GM19438 (cell line): Measurements from ENCODE around the gene LYPD3.
A peak's percentile ranks its signal among the peaks of the same experiment; 100 is the strongest.
"Not testable (repeated sequence)": the region's sequence is repeated elsewhere in the genome, so short reads cannot be mapped to it uniquely, and the experiment has no call there.

ENCODE experiments used
- ATAC-seq: cut with Tn5 transposase; IDR thresholded peaks from one replicate; pipeline ENCODE4 v1.9.1; 2021; ENCODE audit warnings: low read depth; ENCODE audit not compliant: unreplicated experiment

The LYPD3 gene

DNA sequence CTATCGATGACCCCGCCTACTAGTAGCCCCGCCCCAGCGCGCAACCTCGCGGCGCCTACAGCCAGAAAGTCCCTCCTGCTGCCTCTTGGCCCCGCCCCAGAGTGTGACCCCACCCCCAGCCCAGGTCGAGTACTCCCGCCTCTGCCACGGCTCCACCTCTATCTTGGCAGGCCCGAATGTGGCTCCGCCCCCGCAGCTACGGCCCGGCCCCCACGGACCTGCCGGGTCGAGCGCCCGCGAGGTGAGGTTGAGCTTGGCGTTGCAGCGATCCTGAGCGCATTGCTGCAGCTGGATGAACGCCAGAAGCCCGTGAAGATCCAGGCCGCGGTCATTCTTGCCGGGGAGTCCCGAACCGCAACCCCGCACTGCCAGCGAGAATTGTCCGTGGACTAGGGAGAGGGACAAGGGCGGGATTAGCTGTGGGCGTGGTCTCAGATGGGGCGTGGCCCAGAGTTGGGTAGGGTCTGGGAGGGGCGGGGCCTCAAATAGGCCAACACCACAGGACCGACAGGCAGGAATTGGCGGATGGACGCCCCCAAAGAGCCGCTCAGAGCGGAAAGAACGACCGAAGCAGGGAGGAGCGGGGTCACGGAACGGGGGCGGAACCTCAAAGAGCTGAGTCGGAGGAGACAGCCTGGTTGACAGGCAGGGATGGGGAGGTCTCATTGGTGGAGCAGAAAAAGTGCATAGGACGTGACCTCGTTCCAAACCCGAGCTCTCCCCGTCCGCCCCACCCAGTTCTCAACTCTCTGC lies 1.9 kb downstream of the LYPD3 start:
- ATAC-seq: peak; percentile 76

- no peak for ATAC-seq
Measured at GRCh38 chr19:43462785-43463380, 2.5 kb downstream of the LYPD3 start.

- no peak for ATAC-seq
Measured at GRCh38 chr19:43462383-43462782, 3.0 kb downstream of the LYPD3 start.

DNA sequence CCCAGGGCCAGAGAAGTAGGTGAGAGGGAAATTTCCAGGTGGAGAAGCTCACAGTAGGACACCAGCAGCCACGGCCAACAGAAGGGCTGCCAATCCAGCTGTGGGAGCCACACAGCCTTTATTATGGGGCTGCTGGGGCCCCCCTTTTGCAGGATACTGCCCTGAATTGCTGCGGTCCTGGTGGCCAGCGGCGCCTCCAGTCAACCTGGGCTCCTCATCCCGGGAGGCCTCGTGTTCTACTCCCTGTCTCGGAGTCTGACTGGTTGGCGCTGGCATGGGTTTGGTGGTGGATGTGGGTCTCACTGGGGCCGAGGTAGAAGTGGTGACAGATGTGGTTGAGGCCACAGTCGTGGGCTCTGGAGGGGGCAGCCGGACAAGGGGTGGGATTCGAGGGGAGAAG lies 4.1 kb downstream of the LYPD3 start:
- no peak for ATAC-seq

DNA sequence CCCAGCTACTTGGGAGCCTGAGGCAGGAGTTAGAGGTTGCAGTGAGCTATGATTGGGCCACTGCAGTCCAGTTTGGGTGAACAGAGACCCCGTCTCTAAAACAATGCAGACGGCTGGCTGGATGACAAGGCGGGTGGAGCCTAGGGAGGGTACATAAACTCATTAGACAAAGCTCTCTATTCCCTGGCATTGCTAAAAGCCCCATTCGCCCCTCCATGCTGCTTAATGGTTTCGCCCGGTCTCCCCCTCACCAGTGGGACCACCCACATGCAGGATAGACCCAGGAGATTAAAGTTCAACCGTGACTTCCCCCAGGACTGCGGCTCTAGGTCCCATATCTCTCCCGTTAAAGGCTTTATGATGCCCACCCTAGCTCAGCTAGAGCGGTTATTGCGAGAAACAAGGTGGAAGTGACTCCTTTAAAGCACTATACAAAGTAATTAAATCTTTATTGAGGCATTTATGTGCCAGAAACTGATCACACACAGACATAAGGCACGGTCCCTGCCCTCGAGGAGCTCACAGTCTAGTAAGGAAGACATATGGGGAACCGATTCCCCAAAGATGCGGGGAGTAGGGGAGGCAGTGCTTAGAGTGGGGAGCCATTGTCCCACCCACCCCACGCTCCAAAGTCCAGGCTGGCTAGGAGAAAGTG lies 4.9 kb downstream of the LYPD3 start:
- ATAC-seq: no peak

- no peak for ATAC-seq
Measured at GRCh38 chr19:43457809-43458208, 7.6 kb downstream of the LYPD3 start.

DNA sequence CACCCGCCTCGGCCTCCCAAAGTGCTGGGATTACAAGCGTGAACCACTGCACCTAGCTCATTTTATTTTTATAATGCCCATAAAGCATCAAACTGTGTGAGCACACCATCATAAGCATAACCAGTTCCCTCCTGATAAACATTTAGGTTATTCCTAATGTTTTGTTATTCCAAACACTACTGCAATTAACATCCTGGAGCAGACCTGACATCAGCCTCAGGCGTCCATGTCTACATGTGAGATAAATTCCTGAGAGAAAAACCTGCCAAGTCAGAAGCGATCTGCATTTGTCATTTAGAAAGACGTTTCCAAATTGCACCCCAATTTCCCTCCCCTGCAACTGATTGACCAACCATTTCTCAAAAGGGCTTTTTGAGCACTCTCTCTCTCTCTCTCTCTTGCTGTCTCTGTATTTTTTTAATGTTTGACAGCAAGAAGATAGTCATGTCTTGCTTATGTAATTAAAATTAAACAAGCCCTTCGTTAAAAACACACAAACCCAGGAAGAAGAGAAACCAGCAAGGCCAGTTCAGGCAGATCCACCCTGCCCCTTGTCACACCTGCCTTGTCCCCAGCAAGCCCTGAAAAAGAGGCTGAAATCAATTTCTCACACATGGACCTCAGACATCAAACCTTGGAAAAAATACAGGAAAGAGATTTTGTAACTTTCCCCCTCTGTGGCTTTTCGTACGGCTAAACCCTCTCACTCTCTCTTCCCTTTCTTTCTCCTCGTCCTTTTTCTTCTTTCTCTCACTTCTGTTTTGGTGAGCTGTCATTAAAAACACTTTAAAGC lies 9.9 kb downstream of the LYPD3 start:
- no peak for ATAC-seq

- ATAC-seq: no peak
Measured at GRCh38 chr19:43454031-43454430, 11.4 kb downstream of the LYPD3 start.

- ATAC-seq: no peak
Measured at GRCh38 chr19:43452582-43452981, 12.8 kb downstream of the LYPD3 start.

DNA sequence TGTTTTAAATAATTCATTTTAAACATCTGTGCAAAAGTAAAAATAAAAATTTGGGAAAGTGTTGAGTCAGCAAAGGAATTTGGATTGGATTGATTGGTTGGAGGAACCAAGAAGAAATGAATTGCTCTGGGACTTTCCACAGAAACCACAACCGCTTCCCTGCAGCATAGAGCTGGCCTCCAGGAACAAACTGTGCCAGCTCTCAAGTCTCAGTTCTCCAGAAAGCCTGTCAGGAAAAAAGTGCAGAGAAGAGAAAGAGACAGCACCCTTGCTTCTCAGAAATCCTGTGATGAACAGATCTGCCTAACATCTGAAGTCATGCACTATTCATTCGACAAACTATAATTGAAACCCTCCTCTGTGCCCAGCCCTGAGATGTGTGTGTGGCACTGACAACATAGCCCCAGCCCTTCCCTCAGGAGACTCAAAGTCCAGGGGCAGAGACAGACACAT lies 14.8 kb downstream of the LYPD3 start:
- no peak for ATAC-seq

GRCh38 chr19:43447655-43448054 lies 17.8 kb downstream of the LYPD3 start:
- ATAC-seq: no peak

- no peak for ATAC-seq
Measured at GRCh38 chr19:43446746-43447489, 18.5 kb downstream of the LYPD3 start.

DNA sequence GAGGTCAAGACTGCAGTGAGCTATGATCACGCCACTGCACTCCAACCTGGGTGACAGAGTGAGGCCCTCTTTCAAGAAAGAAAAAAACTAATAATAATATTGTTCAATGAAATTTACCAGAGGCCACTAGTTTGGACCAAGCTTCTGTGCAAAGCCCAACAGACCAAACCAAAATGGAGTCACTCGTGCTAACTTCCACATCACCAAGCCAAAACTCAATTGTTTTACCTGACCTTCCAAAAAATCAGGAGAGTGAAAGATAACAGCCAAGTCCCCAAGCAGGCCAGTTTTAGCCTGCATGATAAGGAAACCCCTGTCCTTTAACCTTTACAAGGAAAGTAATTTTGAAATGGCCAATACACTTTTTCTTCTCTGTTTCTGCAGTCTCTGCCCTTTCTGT lies 20.0 kb downstream of the LYPD3 start:
- ATAC-seq: no peak

GRCh38 chr19:43444531-43445287 lies 20.7 kb downstream of the LYPD3 start:
- no peak for ATAC-seq

DNA sequence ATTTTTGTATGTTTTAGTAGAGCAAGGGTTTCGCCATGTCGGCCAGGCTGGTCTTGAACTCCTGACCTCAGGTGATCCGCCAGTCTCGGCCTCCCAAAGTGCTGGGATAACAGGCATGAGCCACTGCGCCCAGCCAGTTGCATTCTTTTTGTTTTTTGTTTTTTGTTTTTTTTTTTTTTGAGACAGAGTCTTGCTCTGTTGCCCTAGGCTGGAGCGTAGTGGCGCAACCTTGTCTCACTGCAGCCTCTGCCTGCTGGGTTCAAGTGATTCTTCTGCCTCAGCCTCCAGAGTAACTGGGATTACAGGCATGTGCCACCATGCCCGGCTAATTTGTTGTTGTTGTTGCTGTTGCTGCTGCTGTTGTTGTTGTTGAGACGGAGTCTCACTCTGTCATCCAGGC lies 21.3 kb downstream of the LYPD3 start:
- not testable (repeated sequence) for ATAC-seq

DNA sequence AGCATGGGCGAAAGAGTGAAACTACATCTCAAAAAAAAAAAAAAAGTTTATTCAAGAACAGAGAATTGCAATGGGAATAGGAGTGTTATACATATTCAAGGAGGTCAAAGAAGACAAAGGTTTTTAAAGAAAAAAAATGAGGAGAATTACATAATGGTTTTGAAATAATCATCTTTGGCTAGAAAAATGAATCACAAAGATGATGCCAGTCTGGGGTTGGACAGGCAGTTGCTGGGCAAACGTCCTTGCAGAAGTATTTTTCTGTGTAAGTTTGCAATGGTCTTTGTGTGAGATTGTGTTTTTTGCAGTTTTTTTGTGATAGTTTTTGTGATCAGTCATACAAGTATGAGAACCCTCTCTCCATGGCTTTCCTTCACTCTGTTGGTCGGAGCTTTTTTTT lies 23.7 kb downstream of the LYPD3 start:
- ATAC-seq: no peak

DNA sequence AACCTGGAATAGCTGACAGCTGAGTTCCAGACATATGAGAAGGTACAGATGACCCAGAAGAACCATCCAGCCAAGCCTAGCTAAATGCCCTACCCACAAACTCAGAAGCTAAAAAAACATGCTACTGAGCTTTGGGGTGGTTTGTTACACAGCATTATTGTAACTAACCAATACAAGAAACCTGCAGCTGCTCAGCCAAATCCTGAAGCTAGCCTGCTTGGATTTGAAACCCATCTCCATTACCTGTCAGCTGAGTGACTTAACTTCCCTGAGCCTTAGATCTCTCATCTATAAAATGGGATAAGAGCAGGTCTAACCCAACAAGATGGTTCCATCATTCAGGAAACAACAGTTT lies 25.7 kb downstream of the LYPD3 start:
- ATAC-seq: no peak

GRCh38 chr19:43439032-43439708 lies 26.2 kb downstream of the LYPD3 start:
- no peak for ATAC-seq
